B cell (primary cell): ENCODE data around the gene HACD2. TPM values are rescaled to one million over a fixed set of nuclear protein-coding genes. Genes with fewer than 3 reads are reported as not detected.

ENCODE experiments used
- ATAC-seq: fragments of 200-7000 bp; cut with Tn5 transposase; one replicate; pipeline ENCODE4 v1.10.0; 2021; ENCODE audit warnings: low read depth, mild to moderate bottlenecking, moderate number of reproducible peaks, moderate library complexity
- CTCF ChIA-PET: fragments of 350-600 bp; sonication (Branson Sonifier 250); formaldehyde crosslinking; loops from one replicate; lab custom pipeline; 2021; ENCODE audit warnings: antibody characterized with exemption, inconsistent platforms; lab: Charles Lee
- POLR2A ChIA-PET: fragments of 350-600 bp; sonication (Branson Sonifier 250); formaldehyde crosslinking; loops from one replicate; lab custom pipeline; 2021; ENCODE audit warnings: antibody characterized with exemption; lab: Charles Lee
- DNase-seq: peaks from one replicate; pipeline ENCODE4 v3.0.0; 2013
- H2AFZ ChIP-seq: 2 replicates; pipeline ENCODE4 v1.6.1; 2012; ENCODE audit warnings: mild to moderate bottlenecking, low read depth, low read length; ENCODE audit not compliant: insufficient read depth, poor library complexity, severe bottlenecking
- H3K27ac ChIP-seq, 2 donors: 1 replicate in 1 of 2; 2 replicates in 1 of 2; pipeline ENCODE4 v1.5.1; 2012 to 2013; ENCODE audit warnings: low read length in 2 of 2, mild to moderate bottlenecking in 2 of 2, moderate library complexity in 1 of 2
- H3K27me3 ChIP-seq, 4 experiments: fragments of 200-600 bp in 1 of 4; sonication (generic) in 1 of 4; replicated peaks in 1 of 4; 1 replicate in 2 of 4; 2 replicates in 2 of 4; pipeline versions ENCODE4 v1.6.1 to v1.7.0; 2013 to 2016; ENCODE audit warnings: low read length in 3 of 4, mild to moderate bottlenecking in 2 of 4, mixed read lengths in 1 of 4, moderate library complexity in 1 of 4; ENCODE audit not compliant: insufficient read depth in 4 of 4, control insufficient read depth in 3 of 4; ENCODE audit errors: control extremely low read depth in 1 of 4
- H3K36me3 ChIP-seq, 2 experiments: replicated peaks in 1 of 2; 1 replicate in 1 of 2; 2 replicates in 1 of 2; pipeline versions ENCODE4 v1.6.1 to v1.7.1; 2013; ENCODE audit warnings: low read length in 1 of 2; ENCODE audit not compliant: insufficient read depth in 2 of 2, control insufficient read depth in 1 of 2; ENCODE audit errors: control extremely low read depth in 1 of 2, extremely low read depth in 1 of 2
- H3K4me1 ChIP-seq, 2 donors: fragments of 200-600 bp in 1 of 2; sonication (generic) in 1 of 2; 1 replicate in 1 of 2; 2 replicates in 1 of 2; pipeline versions ENCODE4 v1.5.1 to v1.6.1; 2013 to 2017; ENCODE audit warnings: low read length in 2 of 2; ENCODE audit not compliant: control insufficient read depth in 2 of 2, insufficient read depth in 2 of 2
- H3K4me2 ChIP-seq: replicated peaks from 2 replicates; pipeline ENCODE3; 2012; ENCODE audit warnings: mild to moderate bottlenecking, low read depth, low read length; ENCODE audit not compliant: poor library complexity, severe bottlenecking
- H3K4me3 ChIP-seq, 5 experiments: fragments of 200-600 bp in 1 of 5; sonication (generic) in 1 of 5; 1 replicate in 3 of 5; 2 replicates in 2 of 5; pipeline versions ENCODE4 v1.5.1 to v1.7.0; 2011 to 2016; ENCODE audit warnings: low read length in 4 of 5, mild to moderate bottlenecking in 4 of 5, low read depth in 2 of 5, control low read depth in 1 of 5, moderate library complexity in 1 of 5; ENCODE audit not compliant: insufficient read depth in 1 of 5; ENCODE audit errors: control extremely low read depth in 1 of 5, extremely low read depth in 1 of 5
- H3K79me2 ChIP-seq: fragments of 200-600 bp; sonication (generic); one replicate; pipeline ENCODE4 v1.6.0; 2016; ENCODE audit warnings: low read length; ENCODE audit not compliant: control insufficient read depth, insufficient read depth
- H3K9ac ChIP-seq: fragments of 200-600 bp; sonication (generic); 2 replicates; pipeline ENCODE4 v1.6.1; 2017; ENCODE audit warnings: mild to moderate bottlenecking, low read length, moderate library complexity
- H3K9me3 ChIP-seq, 3 donors: one replicate each; pipeline versions ENCODE4 v1.6.1 to v1.7.1; 2013; ENCODE audit warnings: low read length in 2 of 3; ENCODE audit not compliant: control insufficient read depth in 2 of 3, insufficient read depth in 1 of 3; ENCODE audit errors: control extremely low read depth in 1 of 3
- H4K20me1 ChIP-seq: 2 replicates; pipeline ENCODE4 v1.6.0; 2012; ENCODE audit warnings: mild to moderate bottlenecking, low read length; ENCODE audit not compliant: insufficient read depth, control insufficient read depth, poor library complexity, severe bottlenecking
- H3K27ac Mint-ChIP-seq: one replicate; pipeline ENCODE4 v1.8.0; 2021; ENCODE audit warnings: mixed read lengths
- H3K27me3 Mint-ChIP-seq: one replicate; pipeline ENCODE4 v1.8.0; 2021; ENCODE audit warnings: mixed read lengths
- H3K4me1 Mint-ChIP-seq: one replicate; pipeline ENCODE4 v1.8.0; 2021; ENCODE audit warnings: mixed read lengths
- H3K4me3 Mint-ChIP-seq: one replicate; pipeline ENCODE4 v1.8.0; 2021; ENCODE audit warnings: mixed read lengths
- H3K9me3 Mint-ChIP-seq: one replicate; pipeline ENCODE4 v1.8.0; 2022; ENCODE audit warnings: mixed read lengths; ENCODE audit not compliant: insufficient read depth
- EZH2 ChIP-seq: IDR thresholded peaks from 2 replicates; pipeline ENCODE4 v1.6.1; 2012; ENCODE audit warnings: borderline replicate concordance, low read depth, mild to moderate bottlenecking, moderate library complexity, low read length; ENCODE audit not compliant: insufficient read depth, poor library complexity, severe bottlenecking
- WGBS: methylation state at CpG from one replicate; pipeline ENCODE4 v1.1.5; 2013; ENCODE audit warnings: missing lambda C conversion rate; ENCODE audit not compliant: insufficient coverage; 5-methylcytosine and 5-hydroxymethylcytosine counted together
- intact Hi-C: fragments of 100-400 bp; cut with micrococcal nuclease; formaldehyde crosslinking; loops from one replicate; pipeline ENCODE4 v1.10.0; 2022
- polyA plus RNA-seq: library from polyadenylated mRNA; depleted of rRNA; stranded (reverse); fragments of >200 nt; gene quantifications from 2 replicates; pipeline ENCODE4 v1.2.3, GENCODE V29; 2012
- total RNA-seq, 2 donors: library from RNA; stranded (reverse); fragments of 120-200 nt in 1 of 2; gene quantifications; 1 replicate in 1 of 2; 2 replicates in 1 of 2; pipeline versions ENCODE4 v1.2.3 to v1.2.4, GENCODE V29; 2013 to 2022
- TF ChIP-seq, protein P1 (sequence below): fragments of 200-600 bp; IDR thresholded peaks from one replicate; pipeline ENCODE4 v1.8.0; 2022; ENCODE audit warnings: antibody characterized with exemption, mild to moderate bottlenecking

HACD2 gene
- total and polyA plus RNA-seq, 2 donors (not counting 1 experiment from before 2014, with no cell fraction given), result 14.5 to 30.7 TPM

DNA sequence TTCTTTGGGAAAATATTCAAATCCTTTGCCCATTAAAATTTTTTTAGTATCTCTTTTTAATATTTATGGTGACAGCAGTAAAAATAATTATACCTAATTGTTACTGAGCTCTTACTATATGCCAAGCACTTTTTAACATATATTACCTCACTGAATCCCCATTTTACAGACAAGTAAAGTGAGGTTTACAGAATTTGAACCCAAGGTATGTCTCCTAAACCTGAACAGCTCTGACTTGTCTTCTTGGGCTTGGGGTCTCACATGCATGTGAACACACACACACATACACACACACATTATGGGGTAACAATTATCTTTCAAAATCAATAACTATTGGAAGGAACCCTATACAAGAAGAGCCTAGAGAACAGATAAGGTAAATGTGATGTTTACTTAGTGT lies 73.8 kb downstream of the HACD2 start:
- H3K79me2 ChIP-seq, result no peaks in the 10 kb centered on the region
- TF ChIP-seq, protein P1, sequence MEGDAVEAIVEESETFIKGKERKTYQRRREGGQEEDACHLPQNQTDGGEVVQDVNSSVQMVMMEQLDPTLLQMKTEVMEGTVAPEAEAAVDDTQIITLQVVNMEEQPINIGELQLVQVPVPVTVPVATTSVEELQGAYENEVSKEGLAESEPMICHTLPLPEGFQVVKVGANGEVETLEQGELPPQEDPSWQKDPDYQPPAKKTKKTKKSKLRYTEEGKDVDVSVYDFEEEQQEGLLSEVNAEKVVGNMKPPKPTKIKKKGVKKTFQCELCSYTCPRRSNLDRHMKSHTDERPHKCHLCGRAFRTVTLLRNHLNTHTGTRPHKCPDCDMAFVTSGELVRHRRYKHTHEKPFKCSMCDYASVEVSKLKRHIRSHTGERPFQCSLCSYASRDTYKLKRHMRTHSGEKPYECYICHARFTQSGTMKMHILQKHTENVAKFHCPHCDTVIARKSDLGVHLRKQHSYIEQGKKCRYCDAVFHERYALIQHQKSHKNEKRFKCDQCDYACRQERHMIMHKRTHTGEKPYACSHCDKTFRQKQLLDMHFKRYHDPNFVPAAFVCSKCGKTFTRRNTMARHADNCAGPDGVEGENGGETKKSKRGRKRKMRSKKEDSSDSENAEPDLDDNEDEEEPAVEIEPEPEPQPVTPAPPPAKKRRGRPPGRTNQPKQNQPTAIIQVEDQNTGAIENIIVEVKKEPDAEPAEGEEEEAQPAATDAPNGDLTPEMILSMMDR, result no peak
- TF ChIP-seq EZH2, result no peak
- no peak overlapping the region for H3K9ac ChIP-seq
- H2AFZ ChIP-seq, result no peak overlapping the region
- ChIA-PET POLR2A (no interaction called here), CTCF (interaction anchor here (1.2 kb wide), 1 partner anchor 48 kb away, joined by 3 read pairs; no protein-coding TSS in a partner anchor)
- H3K27me3 ChIP-seq, result no peaks in the 10 kb centered on the region
- no peaks in the 10 kb centered on the region for H3K9me3 ChIP-seq
- H3K4me3 ChIP-seq, result no peak overlapping the region
- H3K36me3 ChIP-seq, result peaks cover 0 to 11% of the 10 kb centered on the region in 2 experiments
- Mint-ChIP-seq H3K4me3 (no peak overlapping the region), H3K4me1 (no peaks in the 10 kb centered on the region), H3K9me3 (no peaks in the 10 kb centered on the region), H3K27ac (no peak overlapping the region), H3K27me3 (no peaks in the 10 kb centered on the region)
- no peaks in the 10 kb centered on the region for H3K4me1 ChIP-seq
- H3K4me2 ChIP-seq, result no peak overlapping the region
- ATAC-seq, result no peak
- H4K20me1 ChIP-seq, result no peaks in the 10 kb centered on the region
- intact Hi-C loops, result no loop called here
- no peak overlapping the region for H3K27ac ChIP-seq
- no peak for DNase-seq

DNA sequence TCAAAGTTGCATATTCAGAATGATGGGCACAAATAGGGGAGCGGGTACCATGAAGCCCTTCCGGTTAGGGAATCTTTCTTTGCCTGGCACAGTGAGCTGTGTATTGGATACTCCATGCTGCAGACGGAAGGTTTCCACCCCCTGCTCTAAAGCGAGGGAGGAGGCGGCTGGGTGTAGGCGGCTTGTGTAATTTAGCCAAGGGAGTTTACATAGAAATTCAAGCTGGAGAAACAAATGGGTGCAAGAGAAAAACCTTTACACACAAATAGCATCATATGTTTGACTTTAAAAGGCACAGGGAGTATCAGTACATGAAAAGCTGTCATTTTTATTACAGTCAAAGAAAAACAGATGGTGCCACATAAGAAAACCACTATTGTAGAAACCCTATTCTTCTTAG lies 76.7 kb downstream of the HACD2 start:
- Histone ChIP-seq H3K27me3 (no peaks in the 10 kb centered on the region), H2AFZ (no peak overlapping the region), H3K4me3 (no peak overlapping the region), H4K20me1 (no peaks in the 10 kb centered on the region), H3K36me3 (peaks cover 0 to 5% of the 10 kb centered on the region in 2 experiments), H3K4me2 (no peak overlapping the region), H3K9me3 (no peaks in the 10 kb centered on the region), H3K79me2 (no peaks in the 10 kb centered on the region), H3K27ac (no peak overlapping the region), H3K4me1 (no peaks in the 10 kb centered on the region), H3K9ac (no peak overlapping the region)
- no peaks in the 10 kb centered on the region for H3K27me3 Mint-ChIP-seq
- ATAC-seq (no peak), DNase-seq (no peak)
- no peaks in the 10 kb centered on the region for H3K4me1 Mint-ChIP-seq
- H3K4me3 Mint-ChIP-seq, result no peak overlapping the region
- CTCF ChIA-PET, result no interaction called here
- no peak for TF ChIP-seq EZH2
- TF ChIP-seq, protein P1, result no peak
- intact Hi-C loops, result no loop called here
- H3K9me3 Mint-ChIP-seq, result no peaks in the 10 kb centered on the region
- WGBS, result 94% methylated on average over 3 of the region's 6 CpGs
- no peak overlapping the region for H3K27ac Mint-ChIP-seq
- POLR2A ChIA-PET, result no interaction called here
